HEK293 (cell line): Measurements from ENCODE around the gene XKR7.

Experiments
- CTCF ChIA-PET: fragments of 350-600 bp; formaldehyde crosslinking; extraction: SDS; loops from one replicate; lab custom pipeline; 2021; ENCODE audit warnings: antibody characterized with exemption; lab: Yijun Ruan, JAX
- POLR2A ChIA-PET: fragments of 300-600 bp; formaldehyde crosslinking; extraction: SDS; loops from one replicate; lab custom pipeline; 2020; ENCODE audit warnings: antibody characterized with exemption, inconsistent platforms; lab: Yijun Ruan, JAX
- H3K27ac ChIP-seq: fragments of 200-500 bp; sonication (Bioruptor generic); 2 replicates; pipeline ENCODE4 v1.5.1; 2014; ENCODE audit warnings: low read depth, low read length, control low read depth, inconsistent platforms; ENCODE audit errors: extremely low read depth
- H3K36me3 ChIP-seq, 2 experiments: fragments of 200-500 bp in 1 of 2; sonication (Bioruptor generic) in 1 of 2; 1 replicate in 1 of 2; 2 replicates in 1 of 2; pipeline ENCODE4 v1.5.1; 2014 to 2017; ENCODE audit warnings: inconsistent platforms in 2 of 2, low read length in 2 of 2; ENCODE audit not compliant: control insufficient read depth in 2 of 2, insufficient read depth in 1 of 2
- H3K4me1 ChIP-seq: fragments of 200-500 bp; sonication (Bioruptor generic); 2 replicates; pipeline ENCODE4 v1.5.1; 2014; ENCODE audit warnings: mild to moderate bottlenecking, low read length, inconsistent platforms; ENCODE audit not compliant: control insufficient read depth, insufficient read depth
- H3K4me3 ChIP-seq: 2 replicates; pipeline ENCODE4 v1.5.1; 2011; ENCODE audit warnings: low read depth, mild to moderate bottlenecking, control low read depth, low read length, moderate library complexity
- H3K9me3 ChIP-seq: fragments of 200-500 bp; sonication (Bioruptor generic); 2 replicates; pipeline ENCODE4 v1.5.1; 2014; ENCODE audit warnings: low read depth, low read length, inconsistent platforms; ENCODE audit not compliant: control insufficient read depth, insufficient read depth
- AEBP2 ChIP-seq: fragments of 450-650 bp; formaldehyde crosslinking; IDR thresholded peaks from 2 replicates; pipeline ENCODE4 v1.5.1; 2016; ENCODE audit warnings: missing biosample characterization, missing genetic modification characterization, borderline replicate concordance
- BCL11A ChIP-seq: fragments of 450-650 bp; formaldehyde crosslinking; IDR thresholded peaks from 2 replicates; pipeline ENCODE4 v1.5.1; 2016; ENCODE audit warnings: low read depth, missing biosample characterization, missing genetic modification characterization
- EGR2 ChIP-seq: fragments of 450-650 bp; formaldehyde crosslinking; IDR thresholded peaks from 2 replicates; pipeline ENCODE4 v1.5.1; 2016; ENCODE audit warnings: low read depth, missing biosample characterization, missing genetic modification characterization
- GLI2 ChIP-seq: fragments of 450-650 bp; formaldehyde crosslinking; IDR thresholded peaks from 2 replicates; pipeline ENCODE4; 2017; ENCODE audit warnings: missing biosample characterization, missing genetic modification characterization, low read depth, borderline replicate concordance
- GLIS2 ChIP-seq: fragments of 450-650 bp; formaldehyde crosslinking; IDR thresholded peaks from 2 replicates; pipeline ENCODE4 v1.5.1; 2016; ENCODE audit warnings: missing biosample characterization, missing genetic modification characterization
- KLF16 ChIP-seq: fragments of 450-650 bp; formaldehyde crosslinking; IDR thresholded peaks from 2 replicates; pipeline ENCODE4 v1.5.1; 2017; ENCODE audit warnings: missing biosample characterization, missing genetic modification characterization
- OSR2 ChIP-seq: fragments of 450-650 bp; formaldehyde crosslinking; IDR thresholded peaks from 2 replicates; pipeline ENCODE4 v1.5.1; 2016; ENCODE audit warnings: missing biosample characterization, missing genetic modification characterization
- TCF7L2 ChIP-seq: IDR thresholded peaks from 2 replicates; pipeline ENCODE4 v1.6.1; 2011; ENCODE audit warnings: low read depth, mild to moderate bottlenecking, inconsistent platforms, low read length, moderate library complexity, borderline replicate concordance
- ZEB2 ChIP-seq: fragments of 450-650 bp; formaldehyde crosslinking; IDR thresholded peaks from 2 replicates; pipeline ENCODE4 v1.5.1; 2016; ENCODE audit warnings: missing biosample characterization, missing genetic modification characterization
- ZFP3 ChIP-seq: fragments of 450-650 bp; formaldehyde crosslinking; IDR thresholded peaks from 2 replicates; pipeline ENCODE4 v1.5.1; 2016; ENCODE audit warnings: low read depth, missing biosample characterization, missing genetic modification characterization
- ZNF174 ChIP-seq: fragments of 450-650 bp; formaldehyde crosslinking; IDR thresholded peaks from 2 replicates; pipeline ENCODE4 v1.5.0; 2017; ENCODE audit warnings: missing biosample characterization, mild to moderate bottlenecking, missing genetic modification characterization
- ZNF24 ChIP-seq: fragments of 450-650 bp; formaldehyde crosslinking; IDR thresholded peaks from 2 replicates; pipeline ENCODE4 v1.5.1; 2016; ENCODE audit warnings: missing biosample characterization, missing genetic modification characterization
- ZNF26 ChIP-seq: fragments of 450-650 bp; formaldehyde crosslinking; IDR thresholded peaks from 2 replicates; pipeline ENCODE4 v1.5.1; 2016; ENCODE audit warnings: missing biosample characterization, missing genetic modification characterization
- ZNF280D ChIP-seq: fragments of 450-650 bp; formaldehyde crosslinking; IDR thresholded peaks from 2 replicates; pipeline ENCODE4 v1.5.1; 2016; ENCODE audit warnings: missing biosample characterization, missing genetic modification characterization
- ZNF48 ChIP-seq: fragments of 450-650 bp; formaldehyde crosslinking; IDR thresholded peaks from 2 replicates; pipeline ENCODE4 v1.5.1; 2016; ENCODE audit warnings: missing biosample characterization, missing genetic modification characterization
- ZNF530 ChIP-seq: fragments of 450-650 bp; formaldehyde crosslinking; IDR thresholded peaks from 2 replicates; pipeline ENCODE4 v1.5.1; 2016; ENCODE audit warnings: low read depth, missing biosample characterization, missing genetic modification characterization
- ZNF548 ChIP-seq: fragments of 450-650 bp; formaldehyde crosslinking; IDR thresholded peaks from 2 replicates; pipeline ENCODE4 v1.5.1; 2016; ENCODE audit warnings: missing biosample characterization, missing genetic modification characterization
- ZNF549 ChIP-seq: fragments of 450-650 bp; IDR thresholded peaks from 2 replicates; pipeline ENCODE4 v1.5.1; 2018; ENCODE audit warnings: missing biosample characterization, missing genetic modification characterization, mild to moderate bottlenecking, inconsistent platforms, moderate library complexity
- ZNF785 ChIP-seq: fragments of 450-650 bp; formaldehyde crosslinking; IDR thresholded peaks from 2 replicates; pipeline ENCODE4 v1.5.1; 2016; ENCODE audit warnings: missing biosample characterization, missing genetic modification characterization

XKR7 gene

GRCh38 chr20:32035426-32035779, 67.5 kb downstream of the XKR7 start:
- Histone ChIP-seq H3K4me3 (no peak overlapping the region), H3K36me3 (no peaks in the 10 kb centered on the region), H3K9me3 (no peaks in the 10 kb centered on the region), H3K4me1 (no peaks in the 10 kb centered on the region), H3K27ac (no peak overlapping the region)
- CTCF ChIA-PET = interaction anchor here (0.7 to 8.9 kb wide), 5 partner anchors 40 to 189 kb away, joined by 3 to 128 read pairs (median 4); no protein-coding TSS in a partner anchor
- POLR2A ChIA-PET = no interaction called here
- no peak for TF ChIP-seq ZNF530
- TF ChIP-seq KLF16 = no peak
- TF ChIP-seq ZEB2 (tag by site-specific recombination) = no peak
- TF ChIP-seq OSR2 (tag by site-specific recombination) = no peak
- TF ChIP-seq TCF7L2 = no peak
- no peak for TF ChIP-seq AEBP2
- TF ChIP-seq ZFP3 = no peak
- no peak for TF ChIP-seq ZNF785 (tag by site-specific recombination)
- no peak for TF ChIP-seq GLI2 (tag by site-specific recombination)
- TF ChIP-seq ZNF280D = no peak
- no peak for TF ChIP-seq ZNF48
- no peak for TF ChIP-seq BCL11A
- no peak for TF ChIP-seq ZNF548 (tag by site-specific recombination)
- TF ChIP-seq EGR2 (tag by site-specific recombination) = no peak
- no peak for TF ChIP-seq ZNF174 (tag by site-specific recombination)
- TF ChIP-seq ZNF549 (tag by site-specific recombination) = no peak

- Histone ChIP-seq H3K27ac (no peak overlapping the region), H3K36me3 (no peaks in the 10 kb centered on the region), H3K4me1 (no peaks in the 10 kb centered on the region), H3K9me3 (no peaks in the 10 kb centered on the region), H3K4me3 (no peak overlapping the region)
- CTCF ChIA-PET = interaction anchor here (0.6 to 8.9 kb wide), 5 partner anchors 55 to 190 kb away, joined by 3 to 128 read pairs (median 3); partner anchors contain the start of gene PDRG1
- TF ChIP-seq ZNF26 (no peak), ZNF24 (0 out of 2 replicates have a peak, but pooled peaks have one; percentile 78), GLIS2 (tag by site-specific recombination) (no peak), ZEB2 (tag by site-specific recombination) (no peak)
- POLR2A ChIA-PET = no interaction called here
These were observed 68.3 kb downstream of the XKR7 start for GRCh38 chr20:32036252-32036651.
